Suprapubic skin (tissue), 4 donors: ENCODE measurements around the gene PRKRA. TPM values are rescaled to one million over a fixed set of nuclear protein-coding genes. Genes with fewer than 3 reads are reported as not detected.
A peak's percentile ranks its signal among the peaks of the same experiment; 100 is the strongest.

Experiments used
- DNase-seq, 2 donors: peaks; one replicate each; pipeline ENCODE4 v3.0.0-alpha.2; 2019; ENCODE audit warnings: low spot score in 2 of 2
- H3K27ac ChIP-seq: fragments of 200-600 bp; sonication (generic); one replicate; pipeline ENCODE4 v1.5.1; 2019
- H3K27me3 ChIP-seq: fragments of 200-600 bp; sonication (generic); one replicate; pipeline ENCODE4 v1.5.1; 2019
- H3K36me3 ChIP-seq: fragments of 200-600 bp; sonication (generic); one replicate; pipeline ENCODE4 v1.5.1; 2019
- H3K4me1 ChIP-seq: fragments of 200-600 bp; sonication (generic); one replicate; pipeline ENCODE4 v1.5.1; 2019
- H3K4me3 ChIP-seq: fragments of 200-600 bp; sonication (generic); one replicate; pipeline ENCODE4 v1.5.1; 2019; ENCODE audit warnings: mild to moderate bottlenecking
- H3K9me3 ChIP-seq: fragments of 200-600 bp; sonication (generic); one replicate; pipeline ENCODE4 v1.5.1; 2019
- CTCF ChIP-seq, 2 donors: fragments of 200-600 bp in 1 of 2; fragments of 450-650 bp in 1 of 2; sonication (generic) in 1 of 2; IDR thresholded peaks; one replicate each; pipeline ENCODE4 v1.5.1; 2016 to 2019; ENCODE audit warnings: antibody characterized with exemption in 2 of 2, mild to moderate bottlenecking in 1 of 2, moderate library complexity in 1 of 2
- EP300 ChIP-seq: sonication (generic); formaldehyde crosslinking; IDR thresholded peaks from one replicate; pipeline ENCODE4 v1.6.1; 2017; ENCODE audit warnings: antibody characterized with exemption
- POLR2A ChIP-seq, 2 donors: fragments of 450-650 bp; IDR thresholded peaks; one replicate each; pipeline ENCODE4 v1.6.1; 2017; ENCODE audit warnings: antibody characterized with exemption in 2 of 2, mild to moderate bottlenecking in 2 of 2, moderate library complexity in 2 of 2
- POLR2AphosphoS5 ChIP-seq, 3 donors: sonication (generic); formaldehyde crosslinking; IDR thresholded peaks; one replicate each; pipeline ENCODE4 v1.6.1; 2017; ENCODE audit warnings: antibody characterized with exemption in 3 of 3
- WGBS: methylation state at CpG from one replicate; pipeline ENCODE4 v1.1.5; 2018; 5-methylcytosine and 5-hydroxymethylcytosine counted together
- total RNA-seq, 4 donors: library from RNA; depleted of rRNA; stranded (reverse); fragments of >200 nt; gene quantifications; one replicate each; pipeline ENCODE4 v1.1.0, GENCODE V29; 2016

Gene PRKRA
- total RNA-seq, 4 donors from 2014 or later = 48.7 to 83.2 (median 56.8) TPM

GRCh38 chr2:178404368-178404767, 46.6 kb downstream of the PRKRA start:
- Histone ChIP-seq H3K36me3 (no peaks in the 10 kb centered on the region), H3K9me3 (no peaks in the 10 kb centered on the region), H3K27me3 (no peaks in the 10 kb centered on the region), H3K27ac (no peak overlapping the region), H3K4me1 (no peaks in the 10 kb centered on the region), H3K4me3 (no peak overlapping the region)
- 44% methylated on average over 4 of the region's 4 CpGs for WGBS
- no peak for DNase-seq
- TF ChIP-seq POLR2A (IDR thresholded peaks at IDR 0.05) (no peak), CTCF (IDR thresholded peaks at IDR 0.05) (no peak), EP300 (no peak), POLR2AphosphoS5 (IDR thresholded peaks at IDR 0.05) (no peak)

GRCh38 chr2:178403671-178404306, 47.2 kb downstream of the PRKRA start:
- DNase-seq = no peak
- WGBS = 75% methylated on average over 3 of the region's 3 CpGs
- no peaks in the 10 kb centered on the region for H3K4me1 ChIP-seq
- no peaks in the 10 kb centered on the region for H3K36me3 ChIP-seq
- H3K9me3 ChIP-seq = no peaks in the 10 kb centered on the region
- no peak overlapping the region for H3K4me3 ChIP-seq
- TF ChIP-seq POLR2A (IDR thresholded peaks at IDR 0.05) (no peak), POLR2AphosphoS5 (IDR thresholded peaks at IDR 0.05) (no peak)
- no peaks in the 10 kb centered on the region for H3K27me3 ChIP-seq
- no peak overlapping the region for H3K27ac ChIP-seq

GRCh38 chr2:178401994-178402437, 49.0 kb downstream of the PRKRA start:
- H3K27me3 ChIP-seq = no peaks in the 10 kb centered on the region
- H3K36me3 ChIP-seq = no peaks in the 10 kb centered on the region
- no peak overlapping the region for H3K4me3 ChIP-seq
- WGBS = 60% methylated on average over 6 of the region's 6 CpGs
- DNase-seq = no peak
- TF ChIP-seq POLR2AphosphoS5 (IDR thresholded peaks at IDR 0.05) = no peak
- TF ChIP-seq POLR2A (IDR thresholded peaks at IDR 0.05) = no peak
- TF ChIP-seq EP300 = no peak
- TF ChIP-seq CTCF (IDR thresholded peaks at IDR 0.05) = no peak
- H3K4me1 ChIP-seq = no peaks in the 10 kb centered on the region
- no peaks in the 10 kb centered on the region for H3K9me3 ChIP-seq
- no peak overlapping the region for H3K27ac ChIP-seq

DNA sequence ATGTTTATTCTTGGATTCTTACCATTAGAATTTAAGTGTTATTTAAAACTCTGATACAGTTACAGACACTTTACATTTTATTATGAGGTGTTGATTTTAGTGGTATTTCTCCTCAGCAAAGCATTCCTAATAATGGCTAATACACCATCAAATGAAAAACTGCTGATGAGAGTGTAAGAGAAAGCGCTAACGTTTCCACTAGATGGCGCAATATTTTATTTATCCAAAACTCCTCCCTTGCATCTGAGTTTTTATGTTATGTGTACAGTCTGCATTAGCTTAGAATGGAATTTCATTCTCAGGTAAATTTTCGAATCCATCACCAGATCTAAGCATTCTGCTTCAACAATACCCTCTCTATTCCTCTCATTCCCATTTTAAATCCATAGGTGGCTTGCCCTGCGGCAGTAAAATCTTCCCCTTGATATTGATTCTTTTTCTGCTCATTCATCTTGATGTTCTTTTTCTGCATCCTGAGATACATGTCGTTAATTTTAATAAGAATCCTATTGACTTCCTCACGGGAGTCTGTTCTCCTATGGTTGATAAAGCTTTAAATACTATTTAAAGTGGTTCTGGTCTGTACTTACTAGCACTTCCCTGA, 53.9 kb downstream of the PRKRA start:
- no peaks in the 10 kb centered on the region for H3K9me3 ChIP-seq
- H3K36me3 ChIP-seq = no peaks in the 10 kb centered on the region
- no peak overlapping the region for H3K4me3 ChIP-seq
- no peaks in the 10 kb centered on the region for H3K4me1 ChIP-seq
- WGBS = 15% methylated on average over 7 of the region's 7 CpGs
- TF ChIP-seq EP300 = no peak
- TF ChIP-seq POLR2AphosphoS5 (IDR thresholded peaks at IDR 0.05) = no peak
- TF ChIP-seq POLR2A (IDR thresholded peaks at IDR 0.05) = no peak
- TF ChIP-seq CTCF (IDR thresholded peaks at IDR 0.05) = peak; percentile 38 to 46
- H3K27ac ChIP-seq = no peak overlapping the region
- H3K27me3 ChIP-seq = no peaks in the 10 kb centered on the region
- DNase-seq = no peak

DNA sequence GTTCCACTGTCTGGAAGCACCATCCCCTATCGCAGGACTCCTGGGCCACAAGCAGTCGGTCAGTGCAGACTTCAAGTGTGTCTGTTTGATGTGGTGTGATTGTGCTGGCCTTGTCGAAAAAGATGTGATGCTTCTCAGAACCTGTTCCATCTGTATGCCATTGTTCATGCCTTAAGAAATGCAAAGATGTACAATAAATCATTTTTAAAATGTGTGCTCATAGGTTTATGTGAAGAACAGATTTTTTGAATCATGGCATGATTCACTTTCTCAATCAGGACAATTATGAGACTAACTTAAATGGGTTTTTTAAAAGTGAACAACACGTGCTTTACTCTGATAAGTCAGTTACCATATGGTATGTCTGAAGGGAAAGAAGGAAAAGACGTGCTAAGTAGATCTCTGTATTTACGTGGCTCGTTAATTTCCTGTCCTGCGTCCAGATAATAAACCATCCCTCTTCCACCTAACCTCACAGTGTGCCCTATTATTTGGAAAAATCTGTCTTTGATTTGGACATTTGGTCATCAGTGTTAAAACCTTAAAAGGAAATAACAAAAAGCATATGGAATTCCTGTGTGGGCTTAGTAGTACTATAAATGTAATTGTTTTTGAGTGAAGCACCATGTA, 54.9 kb downstream of the PRKRA start:
- H3K27me3 ChIP-seq = no peaks in the 10 kb centered on the region
- TF ChIP-seq POLR2A (IDR thresholded peaks at IDR 0.05) (no peak), EP300 (no peak), POLR2AphosphoS5 (IDR thresholded peaks at IDR 0.05) (no peak), CTCF (IDR thresholded peaks at IDR 0.05) (no peak)
- no peaks in the 10 kb centered on the region for H3K36me3 ChIP-seq
- DNase-seq = no peak
- WGBS = 75% methylated on average over 8 of the region's 8 CpGs
- no peaks in the 10 kb centered on the region for H3K4me1 ChIP-seq
- H3K4me3 ChIP-seq = no peak overlapping the region
- H3K9me3 ChIP-seq = no peaks in the 10 kb centered on the region
- no peak overlapping the region for H3K27ac ChIP-seq
